Measurements from ENCODE around the gene DCAF12. TPM values are rescaled to one million over a fixed set of nuclear protein-coding genes. Genes with fewer than 3 reads are reported as not detected.
A peak's percentile ranks its signal among the peaks of the same experiment; 100 is the strongest.

DCAF12 gene
- total and polyA plus RNA-seq, 2 of the 13 experiments (the other 11 are each of a cell fraction or from before 2014, with no cell fraction given) = 26.8 to 37.4 TPM

- TF ChIP-seq PRDM10 (CRISPR knock-in tag; IDR thresholded peaks at IDR 0.05; ENCODE audit: low read depth) = peak; percentile 75; the same call in 1 of the 2 replicates
- no peak for TF ChIP-seq AHR (CRISPR knock-in tag; IDR thresholded peaks at IDR 0.05)
- peak; percentile 86; the same call in 1 of the 2 replicates for TF ChIP-seq KLF15 (CRISPR knock-in tag; IDR thresholded peaks at IDR 0.05; ENCODE audit: borderline replicate concordance)
- TF ChIP-seq, protein P1, sequence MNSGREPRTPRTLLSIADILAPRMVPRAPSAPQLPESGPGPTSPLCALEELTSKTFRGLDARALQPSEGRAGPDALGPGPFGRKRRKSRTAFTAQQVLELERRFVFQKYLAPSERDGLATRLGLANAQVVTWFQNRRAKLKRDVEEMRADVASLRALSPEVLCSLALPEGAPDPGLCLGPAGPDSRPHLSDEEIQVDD (CRISPR knock-in tag; IDR thresholded peaks at IDR 0.05; ENCODE audit: borderline replicate concordance) = no peak
- TF ChIP-seq SNAI1 (CRISPR knock-in tag; IDR thresholded peaks at IDR 0.05; ENCODE audit: borderline replicate concordance) = peak; percentile 93; the same call in 1 of the 2 replicates
- no peak for TF ChIP-seq TRIM22 (IDR thresholded peaks at IDR 0.05)
- no peak for TF ChIP-seq ZNF780A (CRISPR knock-in tag; IDR thresholded peaks at IDR 0.05)
- TF ChIP-seq FOXA1 (IDR thresholded peaks at IDR 0.05) = no peak
- TF ChIP-seq FOXA1 (CRISPR knock-in tag; IDR thresholded peaks at IDR 0.05) = 0 out of 2 replicates have a peak, but pooled peaks have one; percentile 23
- TF ChIP-seq RORA (CRISPR knock-in tag; IDR thresholded peaks at IDR 0.05) = no peak
- peak; percentile 71 for TF ChIP-seq ZMYM4 (CRISPR knock-in tag; IDR thresholded peaks at IDR 0.05)
- no peak for TF ChIP-seq PRDM15 (CRISPR knock-in tag; IDR thresholded peaks at IDR 0.05)
- peak in 1 of 2 experiments; percentile 62; a peak in 1 of 4 replicates for TF ChIP-seq KLF16 (CRISPR knock-in tag; IDR thresholded peaks at IDR 0.05)
- TF ChIP-seq MTA1 (CRISPR knock-in tag; IDR thresholded peaks at IDR 0.05; ENCODE audit: borderline replicate concordance) = peak; percentile 48; the same call in 1 of the 2 replicates
- no peak for TF ChIP-seq ZNF879 (CRISPR knock-in tag; IDR thresholded peaks at IDR 0.05)
- TF ChIP-seq MLLT10 (CRISPR knock-in tag; IDR thresholded peaks at IDR 0.05) = no peak
- peak; percentile 27; the same call in 1 of the 2 replicates for TF ChIP-seq HNF4A (CRISPR knock-in tag; IDR thresholded peaks at IDR 0.05)
- no peak for TF ChIP-seq CSRNP2 (CRISPR knock-in tag; conservative IDR thresholded peaks at IDR 0.05; ENCODE audit: low read depth)
Observed at GRCh38 chr9:34048727-34049629, 77.5 kb downstream of the DCAF12 start, which contains the start of gene UBAP2 (continued).
